ENCODE results near the gene MAN2A2.

Gene MAN2A2

DNA sequence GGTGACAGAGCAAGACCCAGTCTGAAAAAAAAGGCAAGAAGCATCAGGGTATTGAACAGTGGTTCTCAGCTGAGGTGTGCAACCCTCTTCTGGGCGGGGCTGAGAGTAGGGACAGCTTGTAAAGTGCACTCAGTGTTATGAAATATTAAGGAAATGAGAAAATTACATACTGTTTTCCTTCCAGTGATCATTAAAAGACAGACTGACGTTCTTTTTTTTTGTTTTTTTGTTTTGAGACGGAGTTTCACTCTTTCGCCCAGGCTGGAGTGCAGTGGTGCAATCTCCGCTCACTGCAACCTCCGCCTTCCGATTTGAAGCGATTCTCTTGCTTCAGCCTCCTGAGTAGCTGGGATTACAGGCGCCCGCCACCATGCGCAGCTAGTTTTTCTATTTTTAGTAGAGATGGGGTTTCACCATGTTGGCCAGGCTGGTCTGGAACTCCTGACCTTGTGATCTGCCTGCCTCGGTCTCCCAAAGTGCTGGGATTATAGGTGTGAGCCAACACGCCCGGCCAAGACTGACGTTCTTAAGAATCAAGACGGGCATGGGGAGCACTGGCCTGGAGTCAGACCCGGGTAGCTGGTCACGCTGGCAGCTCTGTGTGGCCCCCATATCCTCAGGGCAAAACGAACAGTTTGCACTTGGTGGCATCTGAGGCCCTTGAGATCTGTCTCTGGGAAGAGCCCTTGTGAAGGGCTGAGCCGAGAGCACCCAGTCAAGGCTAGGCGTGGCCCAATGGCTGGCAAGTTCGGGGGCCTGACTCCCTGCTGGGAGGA, 11.4 kb downstream of the MAN2A2 start:
- in situ Hi-C loops (cut with MboI; ENCODE audit: low pct_unique_long_range_greater_than_20kb, low sequenced_read_pairs, unreplicated experiment) = no loop called here
- TF ChIP-seq, protein P1, sequence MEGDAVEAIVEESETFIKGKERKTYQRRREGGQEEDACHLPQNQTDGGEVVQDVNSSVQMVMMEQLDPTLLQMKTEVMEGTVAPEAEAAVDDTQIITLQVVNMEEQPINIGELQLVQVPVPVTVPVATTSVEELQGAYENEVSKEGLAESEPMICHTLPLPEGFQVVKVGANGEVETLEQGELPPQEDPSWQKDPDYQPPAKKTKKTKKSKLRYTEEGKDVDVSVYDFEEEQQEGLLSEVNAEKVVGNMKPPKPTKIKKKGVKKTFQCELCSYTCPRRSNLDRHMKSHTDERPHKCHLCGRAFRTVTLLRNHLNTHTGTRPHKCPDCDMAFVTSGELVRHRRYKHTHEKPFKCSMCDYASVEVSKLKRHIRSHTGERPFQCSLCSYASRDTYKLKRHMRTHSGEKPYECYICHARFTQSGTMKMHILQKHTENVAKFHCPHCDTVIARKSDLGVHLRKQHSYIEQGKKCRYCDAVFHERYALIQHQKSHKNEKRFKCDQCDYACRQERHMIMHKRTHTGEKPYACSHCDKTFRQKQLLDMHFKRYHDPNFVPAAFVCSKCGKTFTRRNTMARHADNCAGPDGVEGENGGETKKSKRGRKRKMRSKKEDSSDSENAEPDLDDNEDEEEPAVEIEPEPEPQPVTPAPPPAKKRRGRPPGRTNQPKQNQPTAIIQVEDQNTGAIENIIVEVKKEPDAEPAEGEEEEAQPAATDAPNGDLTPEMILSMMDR (IDR thresholded peaks at IDR 0.05; ENCODE audit: extremely low read depth, insufficient read depth, missing control alignments) = no peak
- no peak for DNase-seq (ENCODE audit: low spot score)

DNA sequence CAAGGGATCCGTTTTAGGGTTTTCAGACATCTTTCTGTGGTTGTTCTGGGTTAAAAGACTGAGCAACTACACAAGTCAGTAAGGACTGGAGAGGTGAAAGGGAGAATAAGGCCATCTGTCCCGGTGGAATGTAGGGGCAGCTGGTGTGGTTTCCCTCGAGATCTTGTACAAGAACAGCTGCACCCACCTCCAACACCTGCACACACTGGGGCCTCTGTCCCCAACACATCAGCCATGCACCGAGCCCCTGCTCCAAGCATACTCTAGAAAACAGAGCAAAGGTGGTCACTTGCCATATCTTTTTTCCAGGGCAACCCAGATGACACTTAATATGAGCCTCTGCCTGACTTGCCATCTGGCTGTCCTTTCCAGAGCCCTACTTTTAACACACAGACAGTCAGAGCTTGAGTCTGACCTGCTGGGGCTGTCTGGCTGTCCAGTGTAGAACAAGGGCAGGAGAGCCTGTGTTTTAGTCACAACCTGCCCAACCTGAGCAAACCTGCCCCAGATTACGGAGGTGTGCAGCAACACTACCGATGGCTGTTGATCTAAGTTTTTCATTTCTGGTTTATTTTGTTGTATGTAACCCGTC, 12.2 kb downstream of the MAN2A2 start:
- in situ Hi-C loops (cut with MboI; ENCODE audit: low pct_unique_long_range_greater_than_20kb, low sequenced_read_pairs, unreplicated experiment) = no loop called here
- no peak for DNase-seq (ENCODE audit: low spot score)
- TF ChIP-seq, protein P1 (IDR thresholded peaks at IDR 0.05; ENCODE audit: extremely low read depth, insufficient read depth, missing control alignments) = no peak

DNA sequence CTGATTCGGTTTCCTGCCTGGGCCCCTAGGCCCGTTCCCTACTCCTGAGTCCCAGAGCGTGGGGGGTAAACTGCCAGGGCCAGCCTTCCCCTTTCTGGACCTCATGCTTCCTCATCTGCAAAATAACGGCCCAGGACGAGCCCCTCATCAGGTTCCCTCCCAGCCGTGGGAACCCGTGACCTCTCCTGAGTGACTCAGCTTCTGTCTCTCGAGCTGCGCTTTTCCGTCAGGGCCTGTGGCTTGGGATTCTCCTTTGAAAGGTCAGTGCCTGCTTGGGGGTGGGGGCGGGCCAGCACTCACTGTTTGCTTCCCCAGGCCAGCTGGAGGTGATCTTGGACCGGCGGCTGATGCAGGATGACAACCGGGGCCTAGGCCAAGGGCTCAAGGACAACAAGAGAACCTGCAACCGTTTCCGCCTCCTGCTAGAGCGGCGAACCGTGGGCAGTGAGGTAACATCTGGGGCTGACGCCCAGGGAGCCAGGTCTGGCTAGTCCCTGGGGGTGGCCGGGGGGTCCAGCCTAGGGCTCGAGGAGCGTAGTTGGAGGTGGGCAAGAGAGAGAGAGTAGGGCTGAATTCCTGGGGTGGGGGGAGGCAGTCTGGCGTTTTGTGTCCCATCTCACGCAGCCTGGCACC, 12.8 kb downstream of the MAN2A2 start:
- in situ Hi-C loops (cut with MboI; ENCODE audit: low pct_unique_long_range_greater_than_20kb, low sequenced_read_pairs, unreplicated experiment) = no loop called here
- TF ChIP-seq, protein P1 (IDR thresholded peaks at IDR 0.05; ENCODE audit: extremely low read depth, insufficient read depth, missing control alignments) = no peak
- no peak for DNase-seq (ENCODE audit: low spot score)

DNA sequence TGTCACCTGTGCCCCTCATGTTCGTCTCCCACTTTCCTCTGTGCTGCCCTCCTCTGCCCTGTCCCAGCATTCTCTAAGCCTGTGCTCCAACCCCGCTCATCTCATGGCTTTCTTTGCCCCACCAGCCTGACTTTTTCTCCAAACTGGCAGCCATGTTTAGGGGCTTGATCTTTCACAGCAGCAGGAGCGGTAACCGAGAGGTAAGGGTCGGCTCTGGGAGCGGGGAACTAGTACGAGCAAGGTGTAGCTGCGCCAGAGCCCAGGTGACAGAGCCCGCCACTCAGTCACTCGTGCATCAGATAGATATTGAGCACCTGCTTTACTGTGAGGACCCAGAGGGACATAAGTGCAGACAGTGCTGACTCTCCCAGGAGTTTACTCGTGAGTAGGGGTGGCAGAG, 13.4 kb downstream of the MAN2A2 start:
- in situ Hi-C loops (cut with MboI; ENCODE audit: low pct_unique_long_range_greater_than_20kb, low sequenced_read_pairs, unreplicated experiment) = no loop called here
- no peak for DNase-seq (ENCODE audit: low spot score)
- TF ChIP-seq, protein P1 (IDR thresholded peaks at IDR 0.05; ENCODE audit: extremely low read depth, insufficient read depth, missing control alignments) = no peak

DNA sequence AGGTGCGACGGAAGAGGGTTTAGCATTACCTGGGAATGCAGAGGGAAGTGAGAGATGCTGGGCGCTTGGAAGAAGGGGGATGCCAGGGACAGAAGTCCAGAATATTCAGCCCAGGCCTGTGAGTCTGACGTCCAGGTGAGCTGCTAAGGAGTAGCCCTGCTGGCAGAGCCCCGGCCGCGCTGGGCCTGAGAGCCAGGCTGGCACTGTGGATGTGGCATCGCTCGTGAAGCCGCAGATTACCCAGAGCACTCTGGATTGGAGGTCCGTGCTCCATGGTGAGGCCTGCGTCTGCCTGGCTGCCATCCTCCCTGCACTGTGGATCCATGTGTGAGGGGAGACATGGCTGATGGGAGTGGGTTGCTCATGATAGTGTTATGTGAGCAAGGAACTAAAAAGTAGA, 14.5 kb downstream of the MAN2A2 start:
- in situ Hi-C loops (cut with MboI; ENCODE audit: low pct_unique_long_range_greater_than_20kb, low sequenced_read_pairs, unreplicated experiment) = no loop called here
- no peak for DNase-seq (ENCODE audit: low spot score)

DNA sequence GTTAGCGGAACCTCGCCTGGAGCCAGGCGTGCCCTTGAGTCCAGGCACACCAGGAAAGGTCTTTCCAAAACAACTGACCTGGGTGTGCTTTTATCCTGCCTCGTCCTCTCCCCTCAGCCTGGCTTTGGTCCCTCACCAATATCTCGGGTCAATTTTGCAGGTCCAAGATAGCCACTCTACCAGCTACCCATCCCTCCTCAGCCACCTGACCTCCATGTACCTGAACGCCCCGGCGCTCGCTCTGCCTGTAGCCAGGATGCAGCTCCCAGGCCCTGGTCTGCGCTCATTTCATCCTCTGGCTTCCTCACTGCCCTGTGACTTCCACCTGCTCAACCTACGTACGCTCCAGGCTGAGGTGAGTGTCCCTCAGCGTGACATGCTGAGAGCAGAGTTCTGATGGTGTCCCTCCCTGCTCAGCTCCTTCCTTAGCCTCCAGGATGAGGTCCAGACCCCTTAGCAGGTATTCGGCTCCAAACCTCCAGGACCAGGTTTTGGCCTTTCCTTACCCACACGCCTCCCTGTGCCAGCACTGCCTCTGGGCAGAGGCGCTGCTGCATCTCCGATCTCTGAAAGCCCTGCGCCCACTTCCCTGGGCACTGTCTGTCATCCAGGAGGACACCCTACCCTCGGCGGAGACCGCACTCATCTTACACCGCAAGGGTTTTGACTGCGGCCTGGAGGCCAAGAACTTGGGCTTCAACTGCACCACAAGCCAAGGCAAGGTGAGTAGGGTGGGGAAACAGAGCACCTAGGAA, 15.1 kb downstream of the MAN2A2 start:
- TF ChIP-seq, protein P1 (IDR thresholded peaks at IDR 0.05; ENCODE audit: extremely low read depth, insufficient read depth, missing control alignments) = no peak
- DNase-seq (ENCODE audit: low spot score) = no peak
- in situ Hi-C loops (cut with MboI; ENCODE audit: low pct_unique_long_range_greater_than_20kb, low sequenced_read_pairs, unreplicated experiment) = no loop called here

More for the DNA sequence above, 14.5 kb downstream of the MAN2A2 start:
- TF ChIP-seq, protein P1 (IDR thresholded peaks at IDR 0.05; ENCODE audit: extremely low read depth, insufficient read depth, missing control alignments) = no peak

All from GM13977 (cell line).